ENCODE measurements around the gene TRIM65.

The TRIM65 gene

GRCh38 chr17:75850928-75851692 lies 45.6 kb downstream of the TRIM65 start:
- TF ChIP-seq EZH2 (IDR thresholded peaks at IDR 0.05; ENCODE audit: borderline replicate concordance, low read length) = no peak
- TF ChIP-seq CTCF (IDR thresholded peaks at IDR 0.05; ENCODE audit: low read length) = no peak
- no peaks in the 10 kb centered on the region for H3K27me3 ChIP-seq (ENCODE audit: insufficient read depth, low read length)
- no peak overlapping the region for H3K9ac ChIP-seq (ENCODE audit: low read length)
- H4K20me1 ChIP-seq (ENCODE audit: insufficient read depth, low read length) = no peaks in the 10 kb centered on the region
- peaks cover 48% of the 10 kb centered on the region; the same call in 1 of the 2 replicates for H3K36me3 ChIP-seq (ENCODE audit: insufficient read depth, low read length)
- H3K27ac ChIP-seq (ENCODE audit: low read depth, low read length, poor library complexity, severe bottlenecking) = no peak overlapping the region
- H3K9me2 ChIP-seq (ENCODE audit: low read depth, low read length) = no peaks in the 10 kb centered on the region
- no peak overlapping the region for H2AFZ ChIP-seq (ENCODE audit: low read length)
- H3K4me2 ChIP-seq (ENCODE audit: low read length) = no peak overlapping the region
- no peaks in the 10 kb centered on the region for H3F3A ChIP-seq (ENCODE audit: insufficient read depth, low read length)
- H3K4me1 ChIP-seq (ENCODE audit: insufficient read depth, low read length, severe bottlenecking) = peaks cover 10% of the 10 kb centered on the region
- no peaks in the 10 kb centered on the region for H3K9me3 ChIP-seq (ENCODE audit: low read length)
- no peaks in the 10 kb centered on the region for H3K79me2 ChIP-seq (ENCODE audit: insufficient read depth, low read length)
- no peak overlapping the region for H3K4me3 ChIP-seq (ENCODE audit: low read depth, low read length, poor library complexity, severe bottlenecking)

GRCh38 chr17:75849724-75850123 lies 47.0 kb downstream of the TRIM65 start:
- H3K4me1 ChIP-seq (ENCODE audit: insufficient read depth, low read length, severe bottlenecking) = peaks cover 15% of the 10 kb centered on the region
- H2AFZ ChIP-seq (ENCODE audit: low read length) = no peak overlapping the region
- no peak overlapping the region for H3K4me3 ChIP-seq (ENCODE audit: low read depth, low read length, poor library complexity, severe bottlenecking)
- H3K36me3 ChIP-seq (ENCODE audit: insufficient read depth, low read length) = peaks cover 53% of the 10 kb centered on the region; the same call in 1 of the 2 replicates
- no peaks in the 10 kb centered on the region for H3K9me3 ChIP-seq (ENCODE audit: low read length)
- no peak overlapping the region for H3K27ac ChIP-seq (ENCODE audit: low read depth, low read length, poor library complexity, severe bottlenecking)
- no peaks in the 10 kb centered on the region for H3K27me3 ChIP-seq (ENCODE audit: insufficient read depth, low read length)
- H4K20me1 ChIP-seq (ENCODE audit: insufficient read depth, low read length) = no peaks in the 10 kb centered on the region
- H3F3A ChIP-seq (ENCODE audit: insufficient read depth, low read length) = no peaks in the 10 kb centered on the region
- H3K79me2 ChIP-seq (ENCODE audit: insufficient read depth, low read length) = no peaks in the 10 kb centered on the region
- no peak overlapping the region for H3K9ac ChIP-seq (ENCODE audit: low read length)
- no peak overlapping the region for H3K4me2 ChIP-seq (ENCODE audit: low read length)
- H3K9me2 ChIP-seq (ENCODE audit: low read depth, low read length) = no peaks in the 10 kb centered on the region
- no peak for TF ChIP-seq CTCF (IDR thresholded peaks at IDR 0.05; ENCODE audit: low read length)
- no peak for TF ChIP-seq EZH2 (IDR thresholded peaks at IDR 0.05; ENCODE audit: borderline replicate concordance, low read length)

- no peaks in the 10 kb centered on the region for H4K20me1 ChIP-seq (ENCODE audit: insufficient read depth, low read length)
- no peaks in the 10 kb centered on the region for H3K79me2 ChIP-seq (ENCODE audit: insufficient read depth, low read length)
- H2AFZ ChIP-seq (ENCODE audit: low read length) = no peak overlapping the region
- H3K9me2 ChIP-seq (ENCODE audit: low read depth, low read length) = no peaks in the 10 kb centered on the region
- H3K4me2 ChIP-seq (ENCODE audit: low read length) = no peak overlapping the region
- no peak overlapping the region for H3K27ac ChIP-seq (ENCODE audit: low read depth, low read length, poor library complexity, severe bottlenecking)
- no peaks in the 10 kb centered on the region for H3K27me3 ChIP-seq (ENCODE audit: insufficient read depth, low read length)
- H3K4me3 ChIP-seq (ENCODE audit: low read depth, low read length, poor library complexity, severe bottlenecking) = no peak overlapping the region
- H3F3A ChIP-seq (ENCODE audit: insufficient read depth, low read length) = no peaks in the 10 kb centered on the region
- no peak for TF ChIP-seq CTCF (IDR thresholded peaks at IDR 0.05; ENCODE audit: low read length)
- TF ChIP-seq EZH2 (IDR thresholded peaks at IDR 0.05; ENCODE audit: borderline replicate concordance, low read length) = no peak
- no peaks in the 10 kb centered on the region for H3K9me3 ChIP-seq (ENCODE audit: low read length)
- H3K4me1 ChIP-seq (ENCODE audit: insufficient read depth, low read length, severe bottlenecking) = peaks cover 11% of the 10 kb centered on the region
- no peak overlapping the region for H3K9ac ChIP-seq (ENCODE audit: low read length)
- H3K36me3 ChIP-seq (ENCODE audit: insufficient read depth, low read length) = peaks cover 53% of the 10 kb centered on the region; the same call in 1 of the 2 replicates
These were observed 47.5 kb downstream of the TRIM65 start for GRCh38 chr17:75849279-75849646.

Data from OCI-LY1 (cell line).